Putamen (tissue), 1 donor: ENCODE data around the gene SLC44A1.

Source experiments
- DNase-seq: peaks from one replicate; pipeline ENCODE4 v3.0.0-alpha.2; 2016; ENCODE audit warnings: low spot score

Gene SLC44A1

DNA sequence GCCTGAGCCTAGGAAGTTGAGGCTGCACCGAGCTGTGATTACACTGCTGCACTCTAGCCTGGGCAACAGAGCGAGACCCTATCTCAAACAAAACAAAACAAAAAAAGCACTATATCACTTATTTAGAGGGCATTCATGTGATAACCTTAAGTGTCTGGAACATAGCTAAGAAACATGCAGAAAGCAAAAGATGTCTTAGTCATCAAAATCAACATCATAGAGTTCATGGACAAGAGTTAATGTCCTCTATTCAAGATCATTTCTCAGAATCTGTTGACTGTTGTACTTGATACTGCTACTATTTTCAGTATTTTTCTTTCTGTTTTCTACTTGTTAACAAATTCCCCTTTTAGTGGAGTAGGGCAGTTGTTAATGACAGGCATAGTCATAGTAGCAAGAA is 228.8 kb downstream of the SLC44A1 start:
- DNase-seq, result no peak

DNA sequence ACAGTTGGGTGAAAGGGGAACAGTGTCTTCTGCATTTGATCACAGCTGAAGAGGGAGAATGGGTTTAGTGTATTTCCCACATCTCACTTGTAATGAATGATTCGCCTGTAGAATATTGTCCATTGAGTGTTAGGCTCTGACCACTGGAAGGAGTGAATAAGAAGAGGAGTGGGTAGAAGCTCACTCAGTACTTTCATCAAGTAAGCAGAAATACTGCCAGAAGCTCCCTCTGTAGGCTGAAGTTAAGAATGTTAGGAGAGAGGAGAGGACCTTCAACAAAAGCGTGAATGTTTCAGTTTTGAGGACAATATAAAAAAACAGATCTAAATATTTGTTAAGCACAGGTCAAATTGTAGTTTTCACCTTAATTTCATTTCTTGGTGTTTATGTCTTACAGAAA is 230.9 kb downstream of the SLC44A1 start:
- DNase-seq, result peak; percentile 17

DNA sequence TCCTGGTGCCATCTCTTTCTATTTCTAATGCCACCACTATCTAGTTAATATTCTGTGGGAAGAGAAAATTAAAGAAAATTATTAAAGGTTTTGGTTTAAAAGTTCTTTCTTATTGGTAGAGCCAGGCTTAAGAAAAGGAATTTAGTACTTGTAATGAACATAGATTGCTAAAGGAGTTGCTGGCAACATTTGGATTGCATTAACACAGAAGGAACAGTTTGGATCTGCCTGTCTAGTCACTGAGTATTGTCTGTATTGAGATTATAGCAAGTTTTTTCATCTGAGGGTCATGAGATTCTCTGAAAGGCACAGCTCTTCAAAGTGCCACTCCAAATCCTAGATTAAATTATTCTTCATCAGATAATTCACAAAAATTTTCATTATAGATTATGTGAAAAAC is 235.4 kb downstream of the SLC44A1 start:
- no peak for DNase-seq

DNA sequence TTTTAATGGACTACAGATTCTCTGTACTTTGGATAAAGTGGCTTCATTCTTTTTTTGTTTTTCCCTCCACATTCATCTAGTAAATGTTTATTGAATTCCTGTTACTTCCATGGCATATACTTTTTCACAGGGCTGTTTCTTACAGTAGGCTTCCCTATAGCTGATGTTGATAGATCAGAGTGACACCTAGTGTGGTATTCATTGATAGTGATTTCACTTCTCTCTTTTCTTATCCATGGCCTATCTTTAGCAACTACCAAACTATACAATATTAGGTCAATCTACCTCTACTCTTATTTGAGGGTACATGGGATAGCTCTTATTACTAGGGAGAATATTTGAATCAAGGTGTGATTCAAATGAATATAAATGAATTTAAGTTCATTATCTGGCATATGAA is 239.2 kb downstream of the SLC44A1 start:
- DNase-seq, result no peak

DNA sequence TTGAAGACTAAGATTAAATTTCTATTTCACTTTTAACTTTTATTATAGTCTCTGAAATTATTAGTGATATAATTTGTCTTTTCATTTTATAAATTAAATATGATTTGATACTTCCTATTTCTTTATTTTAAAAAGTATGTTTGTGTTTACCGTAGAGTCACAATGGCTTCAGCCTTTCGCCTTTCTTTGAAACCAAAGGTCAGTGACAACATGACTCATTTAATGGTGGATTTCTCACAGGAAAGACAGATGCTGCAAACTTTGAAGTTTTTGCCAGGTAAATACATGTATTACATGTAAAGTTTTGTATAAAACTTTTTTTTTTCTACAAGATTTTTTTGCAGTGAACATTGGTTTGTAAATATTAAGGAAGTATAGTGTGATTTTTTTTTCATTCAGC is 239.8 kb downstream of the SLC44A1 start:
- no peak for DNase-seq

DNA sequence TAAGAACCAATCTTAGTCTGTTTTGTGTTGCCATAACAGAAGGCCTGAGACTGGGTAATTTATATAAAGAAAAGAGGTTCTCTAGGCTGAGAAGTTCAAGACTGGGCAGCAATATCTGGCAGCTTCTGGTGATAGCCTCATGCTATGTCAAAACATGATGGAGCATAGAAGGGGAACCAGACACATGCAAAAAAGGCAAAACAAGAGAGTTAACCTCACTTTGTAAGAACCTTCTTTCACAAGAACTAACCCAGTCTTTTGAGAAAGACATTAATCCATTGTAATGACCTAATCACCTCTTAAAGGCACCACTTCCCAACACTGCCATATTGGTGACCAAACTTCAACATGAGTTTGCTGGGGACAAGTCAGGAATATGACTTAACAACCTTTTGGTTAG is 240.7 kb downstream of the SLC44A1 start:
- no peak for DNase-seq
